Body of pancreas (tissue), 4 donors: ENCODE measurements around the gene ASTN2.

Experiments used
- CTCF ChIP-seq, 7 experiments: fragments of 450-650 bp in 4 of 7; fragments of 200-600 bp in 3 of 7; sonication (generic) in 3 of 7; IDR thresholded peaks; one replicate each; pipeline ENCODE4 v1.5.1; 2016 to 2019; ENCODE audit warnings: antibody characterized with exemption in 7 of 7
- POLR2A ChIP-seq, 3 donors: fragments of 450-650 bp; IDR thresholded peaks; one replicate each; pipeline ENCODE4 v1.6.1; 2016; ENCODE audit warnings: antibody characterized with exemption in 3 of 3, mild to moderate bottlenecking in 2 of 3

- TF ChIP-seq POLR2A (IDR thresholded peaks at IDR 0.05) (no peak), CTCF (IDR thresholded peaks at IDR 0.05) (no peak)
Observed at GRCh38 chr9:116569111-116569510, 845.7 kb downstream of the ASTN2 start.
